K562 (cell line): ENCODE data around the gene MYO1B. TPM values are rescaled to one million over a fixed set of nuclear protein-coding genes. Genes with fewer than 3 reads are reported as not detected.

Experiments used
- ATAC-seq: fragments of 200-7000 bp; cut with Tn5 transposase; 3 replicates; pipeline ENCODE4 v1.9.1; 2020; ENCODE audit warnings: moderate library complexity
- BruUV-seq: library from RNA; stranded (reverse); fragments of 400-500 nt; replicated peaks from 2 replicates; lab custom pipeline; 2021; lab: Mats Ljungman, UMichigan
- CTCF ChIA-PET: fragments of 300-600 bp; formaldehyde crosslinking; extraction: SDS; loops from one replicate; lab custom pipeline; 2021; ENCODE audit warnings: low intra/inter-chr PET ratio; lab: Yijun Ruan, JAX
- POLR2A ChIA-PET: fragments of 300-600, 350-650 bp; sonication (Branson Sonifier 250); formaldehyde crosslinking; extraction: SDS; loops from one replicate; lab custom pipeline; 2021; ENCODE audit warnings: antibody characterized with exemption, inconsistent platforms; lab: Yijun Ruan, JAX
- DNase-seq, 4 experiments: peaks; one replicate each; pipeline versions ENCODE4 v3.0.0 to v3.0.0-alpha.2; 2011 to 2018; ENCODE audit warnings: low spot score in 3 of 4, mixed read lengths in 3 of 4; ENCODE audit errors: extremely low read depth in 1 of 4
- FAIRE-seq: peaks from 2 replicates; lab custom pipeline; 2011; peaks lifted over from hg19 to GRCh38; lab: Jason Lieb, UNC
- H2AFZ ChIP-seq: 2 replicates; pipeline ENCODE4 v1.6.0; 2011; ENCODE audit warnings: low read depth, low read length, control low read depth, inconsistent platforms
- H3K27ac ChIP-seq: fragments of 200-600 bp; 3 replicates; pipeline ENCODE4 v1.8.0; 2011; ENCODE audit warnings: low read depth, mild to moderate bottlenecking, control low read depth, inconsistent platforms, low read length, moderate library complexity, mixed read lengths; ENCODE audit errors: extremely low read depth
- H3K27me3 ChIP-seq, 2 experiments: fragments of 300-600 bp in 1 of 2; 2 replicates in 1 of 2; 3 replicates in 1 of 2; pipeline versions ENCODE4 v1.6.0 to v1.8.0; 2011; ENCODE audit warnings: inconsistent platforms in 2 of 2, low read length in 2 of 2, mild to moderate bottlenecking in 1 of 2, mixed read lengths in 1 of 2, moderate library complexity in 1 of 2; ENCODE audit not compliant: control insufficient read depth in 2 of 2, insufficient read depth in 2 of 2
- H3K36me3 ChIP-seq: fragments of 300-600 bp; 3 replicates; pipeline ENCODE4 v1.8.0; 2011; ENCODE audit warnings: mild to moderate bottlenecking, low read length, inconsistent platforms; ENCODE audit not compliant: control insufficient read depth, insufficient read depth
- H3K4me1 ChIP-seq, 2 experiments: fragments of 200-600 bp in 1 of 2; replicated peaks in 1 of 2; 2 replicates in 1 of 2; 3 replicates in 1 of 2; pipeline versions ENCODE4 v1.5.1 to v1.8.0; 2011; ENCODE audit warnings: inconsistent platforms in 2 of 2, low read length in 2 of 2, mild to moderate bottlenecking in 1 of 2, mixed read lengths in 1 of 2, moderate library complexity in 1 of 2; ENCODE audit not compliant: control insufficient read depth in 2 of 2, insufficient read depth in 2 of 2
- H3K4me2 ChIP-seq: 2 replicates; pipeline ENCODE4 v1.6.1; 2011; ENCODE audit warnings: low read length, control low read depth, inconsistent platforms, mixed read lengths; ENCODE audit not compliant: insufficient read depth
- H3K4me3 ChIP-seq: fragments of 200-600 bp; sonication (generic), shearing (Covaris generic); 2 replicates; pipeline ENCODE4 v1.5.1; 2016; ENCODE audit warnings: control low read depth, inconsistent platforms
- H3K79me2 ChIP-seq: fragments of 200-600 bp; 3 replicates; pipeline ENCODE4 v1.8.0; 2011; ENCODE audit warnings: low read length, inconsistent platforms; ENCODE audit not compliant: control insufficient read depth, insufficient read depth
- H3K9ac ChIP-seq, 2 experiments: 2 replicates each; pipeline versions ENCODE4 v1.6.0 to v1.6.1; 2011; ENCODE audit warnings: low read depth in 2 of 2, low read length in 2 of 2, control low read depth in 1 of 2, inconsistent platforms in 1 of 2, mild to moderate bottlenecking in 1 of 2, mixed read lengths in 1 of 2; ENCODE audit not compliant: insufficient read depth in 1 of 2
- H3K9me1 ChIP-seq: one replicate; pipeline ENCODE4 v1.6.0; 2011; ENCODE audit warnings: inconsistent platforms, mild to moderate bottlenecking, low read length, moderate library complexity; ENCODE audit not compliant: control insufficient read depth, insufficient read depth
- H3K9me3 ChIP-seq: replicated peaks from 2 replicates; pipeline ENCODE4 v1.5.1; 2011; ENCODE audit warnings: low read depth, low read length, inconsistent platforms; ENCODE audit not compliant: control insufficient read depth, insufficient read depth
- H4K20me1 ChIP-seq: replicated peaks from 2 replicates; pipeline ENCODE4 v1.6.1; 2011; ENCODE audit warnings: low read length, inconsistent platforms, mixed read lengths; ENCODE audit not compliant: control insufficient read depth, insufficient read depth
- BRF1 ChIP-seq: IDR thresholded peaks from 3 replicates; pipeline ENCODE4 v1.6.1; 2011; ENCODE audit warnings: borderline replicate concordance, mild to moderate bottlenecking; ENCODE audit not compliant: insufficient read length; ENCODE audit errors: extremely low read depth
- CHD7 ChIP-seq: fragments of 200-600 bp; sonication (generic); IDR thresholded peaks from one replicate; pipeline ENCODE4 v1.6.1; 2012; ENCODE audit warnings: mild to moderate bottlenecking, low read depth, low read length, inconsistent platforms
- HDAC3 ChIP-seq: fragments of 450-650 bp; IDR thresholded peaks from 2 replicates; pipeline ENCODE4 v1.6.1; 2018; ENCODE audit warnings: borderline replicate concordance, mild to moderate bottlenecking, moderate library complexity; ENCODE audit not compliant: partially characterized antibody
- HSF4 ChIP-seq: fragments of 250-450 bp; sonication (Bioruptor Pico); IDR thresholded peaks from 2 replicates; pipeline ENCODE4 v2.1.2; 2022; ENCODE audit warnings: mild to moderate bottlenecking, moderate library complexity, borderline replicate concordance
- POLR2H ChIP-seq: IDR thresholded peaks from 2 replicates; pipeline ENCODE4 v1.6.1; 2016; ENCODE audit warnings: missing genetic modification characterization, low read depth, mild to moderate bottlenecking, control low read depth, missing compliant biosample characterization, moderate library complexity
- TCF7L2 ChIP-seq: fragments of 150-350 bp; IDR thresholded peaks from 2 replicates; pipeline ENCODE4 v1.6.1; 2016; ENCODE audit warnings: low read depth, mild to moderate bottlenecking, low read length, moderate library complexity
- ZNF75A ChIP-seq: fragments of 450-650 bp; formaldehyde crosslinking; IDR thresholded peaks from 2 replicates; pipeline ENCODE4 v1.4.0; 2020; ENCODE audit warnings: mild to moderate bottlenecking
- ZNF778 ChIP-seq: fragments of 450-650 bp; formaldehyde crosslinking; IDR thresholded peaks from 2 replicates; pipeline ENCODE4 v1.4.0; 2020; ENCODE audit warnings: mild to moderate bottlenecking, moderate library complexity
- WGBS: fragments of 100-300 bp; shearing (Covaris generic); methylation state at CpG from one replicate; pipeline ENCODE4 v1.1.6; 2016; ENCODE audit warnings: low coverage, mixed read lengths; ENCODE audit not compliant: insufficient coverage; ENCODE audit errors: missing lambda C conversion rate; 5-methylcytosine and 5-hydroxymethylcytosine counted together
- in situ Hi-C: fragments of 300-500 bp; cut with MboI; formaldehyde crosslinking; loops from 4 replicates; pipeline ENCODE4 v1.15.0; 2018; ENCODE audit warnings: inconsistent platforms, mixed read lengths
- intact Hi-C: fragments of 100-400 bp; cut with micrococcal nuclease; formaldehyde crosslinking; loops from 2 replicates; pipeline ENCODE4 v1.14.2; 2022
- polyA plus RNA-seq, 8 experiments: library from polyadenylated mRNA; depleted of rRNA in 4 of 8; stranded (reverse) in 5 of 8; unstranded in 3 of 8; fragments of >200 nt; fragmentation: Nextera tagmentation in 2 of 8; fragmentation: Illumina TruSeq in 1 of 8; extraction: Ambion mirVana in 2 of 8; extraction: Trizol in 1 of 8; gene quantifications; 2 replicates each; pipeline versions ENCODE4 v1.2.1 to v1.2.3, GENCODE V29; 2011 to 2014; ENCODE audit warnings: inconsistent platforms in 1 of 8, missing spikeins in 1 of 8
- total RNA-seq, 7 experiments: library from RNA; depleted of rRNA in 6 of 7; stranded (reverse); fragments of >200 nt in 6 of 7; fragmentation: Illumina TruSeq in 2 of 7; extraction: Trizol in 2 of 7; gene quantifications; 2 replicates each; pipeline versions ENCODE4 v1.2.1 to v1.2.3, GENCODE V29; 2011 to 2021; ENCODE audit warnings: low replicate concordance in 1 of 7
- TF ChIP-seq, protein P1 (sequence below): fragments of 450-650 bp; formaldehyde crosslinking; IDR thresholded peaks from 2 replicates; pipeline ENCODE4 v1.4.0; 2022; ENCODE audit warnings: missing genetic modification characterization

MYO1B gene
- total and polyA plus RNA-seq, 9 of the 15 experiments (the other 6 are each of a cell fraction or from before 2014, with no cell fraction given), result 0.04 to 0.33 (median 0.20) TPM; not detected in 5

GRCh38 chr2:191240871-191241270 lies 4.3 kb upstream of the MYO1B start (continued):
- no peak for TF ChIP-seq HDAC3
- TF ChIP-seq TCF7L2, result no peak
- TF ChIP-seq, protein P1, sequence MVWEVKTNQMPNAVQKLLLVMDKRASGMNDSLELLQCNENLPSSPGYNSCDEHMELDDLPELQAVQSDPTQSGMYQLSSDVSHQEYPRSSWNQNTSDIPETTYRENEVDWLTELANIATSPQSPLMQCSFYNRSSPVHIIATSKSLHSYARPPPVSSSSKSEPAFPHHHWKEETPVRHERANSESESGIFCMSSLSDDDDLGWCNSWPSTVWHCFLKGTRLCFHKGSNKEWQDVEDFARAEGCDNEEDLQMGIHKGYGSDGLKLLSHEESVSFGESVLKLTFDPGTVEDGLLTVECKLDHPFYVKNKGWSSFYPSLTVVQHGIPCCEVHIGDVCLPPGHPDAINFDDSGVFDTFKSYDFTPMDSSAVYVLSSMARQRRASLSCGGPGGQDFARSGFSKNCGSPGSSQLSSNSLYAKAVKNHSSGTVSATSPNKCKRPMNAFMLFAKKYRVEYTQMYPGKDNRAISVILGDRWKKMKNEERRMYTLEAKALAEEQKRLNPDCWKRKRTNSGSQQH (CRISPR knock-in tag), result no peak
- no peak for TF ChIP-seq POLR2H
- TF ChIP-seq ZNF75A, result no peak

GRCh38 chr2:191241418-191241817 lies 3.8 kb upstream of the MYO1B start:
- Histone ChIP-seq H3K4me3 (no peak overlapping the region), H3K27ac (no peak overlapping the region), H3K4me2 (no peak overlapping the region), H3K9ac (no peak overlapping the region), H2AFZ (no peak overlapping the region), H3K9me1 (no peaks in the 10 kb centered on the region), H3K9me3 (no peaks in the 10 kb centered on the region), H3K36me3 (no peaks in the 10 kb centered on the region), H3K27me3 (no peaks in the 10 kb centered on the region), H3K4me1 (peaks cover 0 to 12% of the 10 kb centered on the region in 2 experiments; a peak in 1 of 5 replicates), H3K79me2 (no peaks in the 10 kb centered on the region), H4K20me1 (no peaks in the 10 kb centered on the region)
- ChIA-PET CTCF (no interaction called here), POLR2A (no interaction called here)
- BruUV-seq, result no TSS peak
- FAIRE-seq (no peak), DNase-seq (no peak), ATAC-seq (no peak)
- intact Hi-C loops, result no loop called here
- TF ChIP-seq CHD7, result no peak
- TF ChIP-seq ZNF778 (CRISPR knock-in tag), result no peak
- TF ChIP-seq HSF4, result no peak
- no peak for TF ChIP-seq BRF1
- in situ Hi-C loops, result no loop called here
- 0% methylated on average over 4 of the region's 4 CpGs for WGBS
